Stimulated activated effector memory CD8-positive, alpha-beta T cell treated with anti-CD3 and anti-CD28 coated beads, Interleukin-12 subunit alpha, Interleukin-12 subunit beta, amount 100 ng/mL, for 72 hours (primary cell): ENCODE results near the gene ZBTB25.
A peak's percentile ranks its signal among the peaks of the same experiment; 100 is the strongest.

Experiments
- ATAC-seq: fragments of 150-1000 bp; cut with Tn5 transposase; 2 replicates; pipeline ENCODE4 v1.10.0; 2021
- DNase-seq, 2 donors: peaks; one replicate each; pipeline ENCODE4 v3.0.0; 2021 to 2022; ENCODE audit warnings: low spot score in 2 of 2
- H3K27ac Mint-ChIP-seq: one replicate; pipeline ENCODE4 v1.8.0; 2022; ENCODE audit warnings: mild to moderate bottlenecking, mixed read lengths
- H3K36me3 Mint-ChIP-seq: one replicate; pipeline ENCODE4 v1.8.0; 2022; ENCODE audit warnings: mild to moderate bottlenecking, mixed read lengths
- H3K4me1 Mint-ChIP-seq: one replicate; pipeline ENCODE4 v1.8.0; 2022; ENCODE audit warnings: mixed read lengths
- H3K4me3 Mint-ChIP-seq: one replicate; pipeline ENCODE4 v1.8.0; 2022; ENCODE audit warnings: mild to moderate bottlenecking, mixed read lengths
- H3K9me3 Mint-ChIP-seq: one replicate; pipeline ENCODE4 v1.8.0; 2022; ENCODE audit warnings: mixed read lengths

ZBTB25 gene

DNA sequence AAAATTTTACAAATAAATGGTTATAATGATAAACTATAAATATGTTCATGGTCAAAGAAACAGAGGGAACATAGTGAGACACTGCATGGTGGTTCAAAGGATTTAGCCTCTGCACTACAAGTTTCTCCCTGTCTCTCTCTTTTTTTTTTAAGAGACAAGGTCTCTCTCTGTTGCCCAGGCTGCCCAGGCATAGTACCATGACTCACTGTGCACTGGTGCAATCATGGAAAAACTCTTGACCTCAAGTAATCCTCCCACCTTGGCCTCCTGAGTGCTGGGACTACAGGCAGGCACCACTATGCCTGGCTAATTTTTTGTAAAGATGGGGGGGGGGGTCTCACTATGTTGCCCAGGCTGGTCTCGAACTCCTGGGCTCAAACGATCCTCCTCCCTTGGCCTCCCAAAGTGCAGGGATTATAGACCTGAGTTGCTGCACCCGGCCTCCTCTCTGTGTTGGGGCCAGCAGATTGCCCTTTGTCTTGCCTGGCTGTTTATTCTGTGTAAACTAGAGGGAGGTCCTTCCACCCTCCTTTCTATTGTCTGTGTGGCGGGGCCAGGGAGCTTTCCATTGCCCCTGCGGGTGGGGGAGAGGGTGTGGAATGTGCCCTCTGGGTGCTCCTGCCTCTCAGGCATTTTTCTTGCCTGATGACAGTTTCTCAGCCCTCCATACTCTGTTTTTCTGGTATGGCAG is 93.4 kb downstream of the ZBTB25 start:
- Mint-ChIP-seq H3K27ac (peak overlapping the region; percentile 45), H3K36me3 (peaks cover 87% of the 10 kb centered on the region), H3K9me3 (no peaks in the 10 kb centered on the region), H3K4me1 (peaks cover 30% of the 10 kb centered on the region), H3K4me3 (no peak overlapping the region)
- DNase-seq (no peak), ATAC-seq (no peak)

DNA sequence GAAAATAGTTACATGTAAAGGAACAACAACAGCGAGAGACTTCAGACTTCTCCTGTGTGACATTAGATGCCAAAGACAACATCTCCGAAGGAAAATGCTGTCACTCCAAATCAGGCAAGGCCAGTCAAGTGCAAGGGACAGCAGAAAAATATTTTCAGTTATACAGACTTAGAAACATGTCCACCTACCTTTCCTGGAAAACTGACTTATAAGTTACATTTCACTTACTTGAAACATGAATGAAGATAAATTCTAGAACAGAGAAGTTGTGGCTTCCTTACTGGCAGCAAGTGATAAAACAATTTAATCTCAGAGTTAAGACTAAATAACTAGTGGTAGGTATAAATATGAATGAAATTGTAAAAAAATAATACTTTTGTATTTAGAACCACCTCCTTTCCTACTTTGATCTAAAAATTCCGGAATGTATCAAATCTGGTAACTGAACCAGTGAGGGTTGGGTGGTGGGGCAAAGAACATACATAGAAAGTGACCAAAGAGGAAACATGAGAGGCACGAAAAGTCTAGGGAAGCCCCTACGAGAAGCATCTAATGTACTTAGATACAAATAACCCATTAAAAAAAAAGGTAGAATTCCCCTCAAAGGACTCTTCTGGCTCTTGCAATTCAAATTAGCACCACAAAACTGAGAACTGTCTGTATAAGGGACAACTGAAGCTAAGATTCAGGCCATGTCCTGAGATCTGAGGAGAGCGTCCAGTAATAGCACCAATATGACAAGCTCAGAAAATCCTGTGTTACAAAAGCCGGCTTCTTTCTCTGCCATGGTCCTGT is 94.3 kb downstream of the ZBTB25 start:
- Mint-ChIP-seq H3K27ac (peak overlapping the region; percentile 21), H3K4me3 (no peak overlapping the region), H3K36me3 (peaks cover 87% of the 10 kb centered on the region), H3K9me3 (no peaks in the 10 kb centered on the region), H3K4me1 (peaks cover 32% of the 10 kb centered on the region)
- ATAC-seq (no peak), DNase-seq (no peak)

DNA sequence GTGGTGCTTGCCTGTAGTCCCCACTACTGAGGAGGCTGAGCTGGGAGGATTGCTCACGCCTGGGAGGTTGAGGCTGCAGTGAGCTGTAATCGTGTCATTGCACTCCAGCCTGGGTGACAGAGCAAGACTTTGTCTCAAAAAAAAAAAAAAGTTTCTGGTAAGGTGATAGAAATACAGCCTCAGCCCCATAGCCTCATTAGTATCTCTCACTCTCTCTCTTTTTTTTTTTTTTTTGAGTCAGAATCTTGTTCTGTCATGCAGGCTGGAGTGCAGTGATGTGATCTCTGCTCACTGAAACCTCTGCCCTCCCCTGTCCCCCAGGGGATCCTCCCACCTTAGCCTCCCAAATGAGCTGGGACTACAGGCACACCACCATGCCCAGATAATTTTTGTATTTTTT is 96.3 kb downstream of the ZBTB25 start:
- H3K9me3 Mint-ChIP-seq: no peaks in the 10 kb centered on the region
- H3K4me1 Mint-ChIP-seq: peaks cover 36% of the 10 kb centered on the region
- H3K27ac Mint-ChIP-seq: no peak overlapping the region
- H3K4me3 Mint-ChIP-seq: no peak overlapping the region
- peak; percentile 65 for ATAC-seq
- DNase-seq: no peak
- H3K36me3 Mint-ChIP-seq: peaks cover 87% of the 10 kb centered on the region

DNA sequence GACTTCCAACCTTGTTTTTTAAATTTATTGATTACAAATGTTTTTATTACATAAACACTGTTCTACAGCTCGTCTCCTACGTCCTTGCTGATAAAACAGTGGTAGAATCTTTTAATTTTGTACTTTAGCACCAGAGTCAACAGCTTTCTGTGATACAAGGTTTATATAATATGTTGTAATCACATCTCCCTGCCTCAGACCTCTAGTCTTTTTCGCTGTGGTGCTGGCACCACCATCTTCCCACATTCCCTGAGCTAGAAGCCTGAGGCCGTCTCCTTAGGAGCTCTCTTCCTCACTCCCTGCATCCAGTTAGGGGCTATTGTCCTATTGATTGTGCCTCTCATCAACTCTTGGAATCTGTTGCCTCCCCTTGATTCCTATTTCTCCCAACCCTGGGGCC is 98.3 kb downstream of the ZBTB25 start:
- peaks cover 83% of the 10 kb centered on the region for H3K36me3 Mint-ChIP-seq
- no peaks in the 10 kb centered on the region for H3K9me3 Mint-ChIP-seq
- peaks cover 27% of the 10 kb centered on the region for H3K4me1 Mint-ChIP-seq
- no peak overlapping the region for H3K27ac Mint-ChIP-seq
- H3K4me3 Mint-ChIP-seq: no peak overlapping the region
- DNase-seq (no peak), ATAC-seq (no peak)

DNA sequence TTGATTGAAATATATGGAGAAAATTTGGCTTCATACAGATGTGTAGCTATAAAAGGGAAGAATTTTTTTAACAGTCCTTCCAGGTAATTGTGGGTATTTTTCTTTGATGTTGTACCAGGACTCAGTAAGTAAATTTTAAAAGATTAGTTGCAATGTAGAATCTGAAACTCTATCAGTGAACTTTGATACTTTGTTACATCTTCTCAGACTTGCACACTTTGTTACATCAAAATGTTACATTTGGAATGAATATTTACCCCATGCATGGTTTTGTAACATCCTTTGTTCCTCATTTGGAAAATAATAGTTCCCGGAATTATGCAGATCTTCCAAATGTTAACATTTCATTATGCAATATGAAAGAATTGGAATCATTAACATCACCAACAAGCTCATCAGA is 101.7 kb downstream of the ZBTB25 start:
- H3K9me3 Mint-ChIP-seq: no peaks in the 10 kb centered on the region
- H3K36me3 Mint-ChIP-seq: peaks cover 69% of the 10 kb centered on the region
- H3K4me3 Mint-ChIP-seq: no peak overlapping the region
- no peak overlapping the region for H3K27ac Mint-ChIP-seq
- DNase-seq: no peak
- H3K4me1 Mint-ChIP-seq: peaks cover 11% of the 10 kb centered on the region
- ATAC-seq: no peak

DNA sequence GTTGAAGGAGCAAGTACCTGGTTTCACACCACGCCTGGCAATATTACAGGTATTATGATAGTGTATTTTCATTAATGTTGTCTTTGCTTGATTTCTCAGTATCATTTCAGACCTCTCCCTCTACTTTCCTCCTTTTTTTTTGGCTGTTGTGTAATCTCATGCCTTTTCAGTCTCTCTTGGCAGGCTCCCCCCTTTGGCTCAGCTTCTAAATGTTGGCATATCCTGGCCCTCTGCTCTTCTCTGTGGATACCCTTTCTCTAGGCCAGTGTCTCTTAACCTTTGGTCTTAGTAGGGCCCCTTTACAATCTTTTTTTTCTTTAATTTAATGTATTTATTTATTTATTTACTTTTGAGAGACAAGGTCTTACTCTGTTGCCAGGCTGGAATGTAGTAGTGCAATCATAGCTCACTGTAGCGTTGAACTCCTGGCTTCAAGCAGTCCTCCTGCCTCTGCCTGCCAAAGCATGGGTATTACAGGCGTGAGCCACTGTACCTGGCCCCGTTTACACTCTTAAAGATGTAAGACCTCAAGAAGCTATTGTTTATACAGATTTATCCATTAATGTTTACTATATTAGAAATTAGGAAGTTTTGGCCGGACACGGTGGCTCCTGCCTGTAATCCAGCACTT is 102.7 kb downstream of the ZBTB25 start:
- H3K4me3 Mint-ChIP-seq: no peak overlapping the region
- H3K9me3 Mint-ChIP-seq: no peaks in the 10 kb centered on the region
- DNase-seq: no peak
- peaks cover 11% of the 10 kb centered on the region for H3K4me1 Mint-ChIP-seq
- ATAC-seq: no peak
- no peak overlapping the region for H3K27ac Mint-ChIP-seq
- peaks cover 64% of the 10 kb centered on the region for H3K36me3 Mint-ChIP-seq
